GM06990 (cell line): ENCODE data around the gene NEDD4L.

ENCODE experiments used
- DNase-seq: peaks from one replicate; pipeline ENCODE4 v3.0.0-alpha.2; 2011; ENCODE audit not compliant: insufficient read length; ENCODE audit errors: extremely low read depth
- H3K27me3 ChIP-seq: replicated peaks from 2 replicates; pipeline ENCODE4 v1.6.0; 2011; ENCODE audit warnings: low read length; ENCODE audit not compliant: control insufficient read depth, insufficient read depth
- H3K36me3 ChIP-seq: 2 replicates; pipeline ENCODE4 v1.5.1; 2011; ENCODE audit warnings: low read length; ENCODE audit not compliant: control insufficient read depth, insufficient read depth
- H3K4me3 ChIP-seq: replicated peaks from 2 replicates; pipeline ENCODE4 v1.5.1; 2011; ENCODE audit warnings: low read depth, mild to moderate bottlenecking, control low read depth, low read length
- CTCF ChIP-seq: IDR thresholded peaks from 2 replicates; pipeline ENCODE4 v1.5.1; 2011; ENCODE audit warnings: low read length, control low read depth, mild to moderate bottlenecking, inconsistent platforms; ENCODE audit not compliant: insufficient read depth, poor library complexity, severe bottlenecking

NEDD4L gene

GRCh38 chr18:58307441-58307840 lies 263.4 kb downstream of the NEDD4L start:
- Histone ChIP-seq H3K27me3 (no peaks in the 10 kb centered on the region), H3K36me3 (no peaks in the 10 kb centered on the region), H3K4me3 (no peak overlapping the region)
- TF ChIP-seq CTCF, result no peak
- no peak for DNase-seq

GRCh38 chr18:58308463-58308862 lies 264.4 kb downstream of the NEDD4L start:
- H3K27me3 ChIP-seq, result no peaks in the 10 kb centered on the region
- H3K4me3 ChIP-seq, result no peak overlapping the region
- TF ChIP-seq CTCF, result no peak
- no peaks in the 10 kb centered on the region for H3K36me3 ChIP-seq
- DNase-seq, result no peak

GRCh38 chr18:58309099-58309498 lies 265.1 kb downstream of the NEDD4L start:
- H3K36me3 ChIP-seq, result no peaks in the 10 kb centered on the region
- no peaks in the 10 kb centered on the region for H3K27me3 ChIP-seq
- TF ChIP-seq CTCF, result no peak
- no peak overlapping the region for H3K4me3 ChIP-seq
- no peak for DNase-seq

DNA sequence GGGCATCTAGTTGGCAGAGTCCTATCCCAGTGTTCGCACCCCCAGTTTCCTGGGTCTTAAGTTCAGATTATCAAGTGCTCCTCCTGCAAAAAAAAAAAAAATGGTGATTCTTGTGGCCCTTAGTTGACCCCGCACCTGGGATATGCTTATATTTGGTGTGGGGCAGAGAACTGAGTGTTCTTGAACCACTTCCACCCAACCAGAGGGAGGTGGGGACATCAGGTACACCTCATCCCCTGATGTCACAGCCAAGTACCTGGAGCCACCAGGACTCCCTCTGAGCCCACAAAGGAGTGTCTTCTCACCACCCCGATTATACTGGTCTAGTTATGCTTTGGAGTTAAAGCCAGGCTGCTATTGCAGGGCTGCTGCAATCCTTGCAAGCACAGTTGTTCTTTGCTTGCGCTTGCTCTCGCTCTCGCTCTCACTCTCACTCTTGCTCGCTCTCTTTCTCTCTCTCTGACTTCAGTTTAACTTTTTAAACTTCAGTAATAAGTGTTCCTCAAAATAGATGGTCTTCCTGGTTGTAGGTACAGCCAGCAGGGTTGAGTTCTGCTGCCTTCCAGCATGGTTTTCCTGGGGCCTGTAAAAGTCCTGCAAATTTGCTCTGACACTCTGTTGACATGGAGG lies 265.7 kb downstream of the NEDD4L start:
- H3K4me3 ChIP-seq, result no peak overlapping the region
- DNase-seq, result no peak
- no peaks in the 10 kb centered on the region for H3K36me3 ChIP-seq
- no peak for TF ChIP-seq CTCF
- H3K27me3 ChIP-seq, result no peaks in the 10 kb centered on the region

- H3K27me3 ChIP-seq, result no peaks in the 10 kb centered on the region
- H3K36me3 ChIP-seq, result no peaks in the 10 kb centered on the region
- H3K4me3 ChIP-seq, result no peak overlapping the region
- TF ChIP-seq CTCF, result no peak
- DNase-seq, result no peak
Measured at GRCh38 chr18:58310517-58310916, 266.5 kb downstream of the NEDD4L start.

- no peak overlapping the region for H3K4me3 ChIP-seq
- no peaks in the 10 kb centered on the region for H3K27me3 ChIP-seq
- H3K36me3 ChIP-seq, result no peaks in the 10 kb centered on the region
- DNase-seq, result no peak
- TF ChIP-seq CTCF, result no peak
Measured at GRCh38 chr18:58311390-58311789, 267.4 kb downstream of the NEDD4L start.
